CD4-positive, alpha-beta T cell treated with Interleukin-17A for 4 hours (primary cell): ENCODE data around the gene GPT2.
"Not testable (repeated sequence)": the region's sequence is repeated elsewhere in the genome, so short reads cannot be mapped to it uniquely, and the experiment has no call there.

Experiments used
- DNase-seq: peaks from one replicate; pipeline ENCODE4 v3.0.0-alpha.2; 2020; ENCODE audit warnings: mixed read lengths

Gene GPT2

GRCh38 chr16:46922239-46922638 lies 38.1 kb downstream of the GPT2 start:
- DNase-seq = no peak

GRCh38 chr16:46923513-46924295 lies 39.5 kb downstream of the GPT2 start:
- no peak for DNase-seq

GRCh38 chr16:46924402-46924801 lies 40.2 kb downstream of the GPT2 start:
- no peak for DNase-seq

GRCh38 chr16:46926470-46927225 lies 42.5 kb downstream of the GPT2 start:
- DNase-seq = no peak

GRCh38 chr16:46927273-46927672 lies 43.1 kb downstream of the GPT2 start:
- no peak for DNase-seq

- no peak for DNase-seq
These were observed 44.6 kb downstream of the GPT2 start for GRCh38 chr16:46928811-46929210.

GRCh38 chr16:46929378-46930332 lies 45.5 kb downstream of the GPT2 start:
- DNase-seq = peak; percentile 68

- DNase-seq = no peak
These were observed 46.7 kb downstream of the GPT2 start for GRCh38 chr16:46930861-46931260.

- no peak for DNase-seq
These were observed 48.6 kb downstream of the GPT2 start for GRCh38 chr16:46932802-46933201.

GRCh38 chr16:46937536-46937935 lies 53.4 kb downstream of the GPT2 start:
- no peak for DNase-seq

- DNase-seq = not testable (repeated sequence)
These were observed 60.6 kb downstream of the GPT2 start for GRCh38 chr16:46944713-46945112.

GRCh38 chr16:46947900-46948547 lies 63.9 kb downstream of the GPT2 start:
- peak; percentile 46 for DNase-seq

GRCh38 chr16:46948548-46949166 lies 64.5 kb downstream of the GPT2 start:
- DNase-seq = no peak

- no peak for DNase-seq
These were observed 65.2 kb downstream of the GPT2 start for GRCh38 chr16:46949241-46949892.

GRCh38 chr16:46950009-46950408 lies 65.8 kb downstream of the GPT2 start:
- DNase-seq = no peak

GRCh38 chr16:46954562-46954961 lies 70.4 kb downstream of the GPT2 start:
- DNase-seq = no peak

GRCh38 chr16:46961373-46962353 lies 77.5 kb downstream of the GPT2 start:
- peak; percentile 12 for DNase-seq

- DNase-seq = no peak
These were observed 78.5 kb downstream of the GPT2 start for GRCh38 chr16:46962629-46963028.

- no peak for DNase-seq
These were observed 83.9 kb downstream of the GPT2 start for GRCh38 chr16:46968063-46968435.

GRCh38 chr16:46970089-46970488 lies 85.9 kb downstream of the GPT2 start:
- DNase-seq = no peak
